GM21737 (cell line): ENCODE results near the gene BANF2.

Source experiments
- ATAC-seq: cut with Tn5 transposase; IDR thresholded peaks from one replicate; pipeline ENCODE4 v1.9.1; 2021; ENCODE audit warnings: mild to moderate bottlenecking, moderate library complexity; ENCODE audit not compliant: unreplicated experiment

BANF2 gene

GRCh38 chr20:17708675-17709360, 9.1 kb downstream of the BANF2 start:
- ATAC-seq: no peak

GRCh38 chr20:17709361-17710293, 9.9 kb downstream of the BANF2 start:
- ATAC-seq: no peak

- ATAC-seq: no peak
These were observed 10.9 kb downstream of the BANF2 start for GRCh38 chr20:17710379-17711266.

- ATAC-seq: no peak
These were observed 11.5 kb downstream of the BANF2 start for GRCh38 chr20:17711267-17711627.

GRCh38 chr20:17712201-17712600, 12.4 kb downstream of the BANF2 start:
- ATAC-seq: no peak

- no peak for ATAC-seq
These were observed 12.9 kb downstream of the BANF2 start for GRCh38 chr20:17712708-17713107.

- no peak for ATAC-seq
These were observed 14.8 kb downstream of the BANF2 start for GRCh38 chr20:17714597-17714996.

- ATAC-seq: no peak
These were observed 15.3 kb downstream of the BANF2 start for GRCh38 chr20:17715075-17715474.

GRCh38 chr20:17716331-17716730, 16.6 kb downstream of the BANF2 start:
- ATAC-seq: no peak

GRCh38 chr20:17720755-17721154, 21.0 kb downstream of the BANF2 start:
- ATAC-seq: no peak

GRCh38 chr20:17721802-17722486, 22.2 kb downstream of the BANF2 start:
- no peak for ATAC-seq

- ATAC-seq: no peak
These were observed 22.9 kb downstream of the BANF2 start for GRCh38 chr20:17722493-17723300.

GRCh38 chr20:17723301-17723691, 23.5 kb downstream of the BANF2 start:
- no peak for ATAC-seq

- no peak for ATAC-seq
These were observed 25.5 kb downstream of the BANF2 start for GRCh38 chr20:17725094-17725835.

GRCh38 chr20:17726902-17727301, 27.1 kb downstream of the BANF2 start:
- ATAC-seq: no peak

- no peak for ATAC-seq
These were observed 27.6 kb downstream of the BANF2 start for GRCh38 chr20:17727351-17727750.

GRCh38 chr20:17728074-17728473, 28.3 kb downstream of the BANF2 start:
- no peak for ATAC-seq

- no peak for ATAC-seq
These were observed 30.3 kb downstream of the BANF2 start for GRCh38 chr20:17730071-17730470.

- ATAC-seq: no peak
These were observed 31.5 kb downstream of the BANF2 start for GRCh38 chr20:17731233-17731632.
